Transverse colon (tissue), 4 donors: Measurements from ENCODE around the gene FOXK2.

Experiments
- CTCF ChIP-seq, 5 experiments: fragments of 200-600 bp in 3 of 5; fragments of 450-650 bp in 2 of 5; sonication (generic) in 3 of 5; IDR thresholded peaks; 1 replicate in 2 of 5; 2 replicates in 3 of 5; pipeline ENCODE4 v1.5.1; 2016 to 2017; ENCODE audit warnings: antibody characterized with exemption in 5 of 5, inconsistent platforms in 3 of 5, mild to moderate bottlenecking in 2 of 5, moderate library complexity in 1 of 5
- POLR2AphosphoS5 ChIP-seq, 3 donors: sonication (generic); formaldehyde crosslinking; IDR thresholded peaks; one replicate each; pipeline ENCODE4 v1.6.1; 2016; ENCODE audit warnings: antibody characterized with exemption in 3 of 3

GRCh38 chr17:82577300-82577699, 57.8 kb downstream of the FOXK2 start:
- TF ChIP-seq POLR2AphosphoS5 (IDR thresholded peaks at IDR 0.05) (no peak), CTCF (IDR thresholded peaks at IDR 0.05) (no peak)
